ENCODE data around the gene PRDX5. TPM values are rescaled to one million over a fixed set of nuclear protein-coding genes. Genes with fewer than 3 reads are reported as not detected.

The PRDX5 gene
- total RNA-seq, 2 experiments from 2014 or later = 31.7 to 33.1 TPM

DNA sequence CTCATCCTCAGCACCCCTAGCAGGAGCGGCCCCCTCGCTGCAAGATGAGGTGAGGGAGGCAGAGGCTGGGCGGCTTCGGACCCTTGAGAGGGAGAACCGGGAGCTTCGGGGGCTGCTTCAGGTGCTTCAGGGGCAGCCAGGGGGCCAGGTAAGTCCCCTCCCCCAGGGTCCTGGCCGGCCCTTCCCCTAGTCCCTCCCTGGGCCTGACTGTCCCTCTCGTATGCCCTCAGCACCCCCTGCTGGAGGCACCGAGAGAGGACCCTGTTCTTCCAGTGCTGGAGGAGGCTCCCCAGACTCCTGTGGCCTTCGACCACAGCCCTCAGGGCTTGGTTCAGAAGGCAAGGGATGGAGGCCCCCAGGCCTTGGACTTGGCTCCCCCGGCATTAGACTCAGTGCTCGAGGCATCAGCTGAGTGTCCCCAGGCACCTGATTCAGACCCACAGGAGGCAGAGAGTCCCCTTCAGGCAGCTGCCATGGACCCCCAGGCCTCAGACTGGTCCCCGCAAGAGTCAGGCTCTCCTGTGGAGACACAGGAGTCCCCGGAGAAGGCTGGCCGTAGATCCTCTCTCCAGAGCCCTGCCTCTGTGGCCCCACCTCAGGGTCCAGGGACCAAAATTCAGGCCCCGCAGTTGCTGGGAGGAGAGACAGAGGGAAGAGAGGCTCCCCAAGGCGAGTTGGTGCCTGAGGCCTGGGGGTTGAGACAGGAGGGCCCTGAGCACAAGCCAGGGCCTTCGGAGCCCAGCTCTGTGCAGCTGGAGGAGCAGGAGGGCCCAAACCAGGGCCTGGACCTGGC is 26.0 kb downstream of the PRDX5 start:
- CTCF ChIA-PET = interaction anchor here (3.9 kb wide), 1 partner anchor 27 kb away, joined by 34 read pairs; the partner anchor contains the start of genes PRDX5 and TRMT112
- Histone ChIP-seq H3K4me1 (ENCODE audit: insufficient read depth, low read length) (peaks cover 52% of the 10 kb centered on the region), H3K4me3 (ENCODE audit: low read length) (no peak overlapping the region), H3K36me3 (ENCODE audit: insufficient read depth, low read length) (peaks cover 54% of the 10 kb centered on the region), H3K9me3 (ENCODE audit: control insufficient read depth in 1 of 2, insufficient read depth in 1 of 2, low read length in 2 of 2) (no peaks in the 10 kb centered on the region), H3K27me3 (ENCODE audit: control insufficient read depth in 1 of 2, insufficient read depth in 2 of 2, low read length in 2 of 2) (no peaks in the 10 kb centered on the region), H3K27ac (ENCODE audit: low read depth in 1 of 2, low read length in 2 of 2) (no peak overlapping the region)
- Mint-ChIP-seq H3K27ac (no peak overlapping the region), H3K27me3 (no peaks in the 10 kb centered on the region), H3K9me3 (no peaks in the 10 kb centered on the region), H3K4me3 (no peak overlapping the region), H3K4me1 (ENCODE audit: low read depth) (peaks cover 43% of the 10 kb centered on the region), H3K36me3 (ENCODE audit: low read depth) (peaks cover 38% of the 10 kb centered on the region)
- ATAC-seq (ENCODE audit: poor library complexity) (no peak), DNase-seq (peak in 2 of 14 experiments; percentile 28 to 50)
- intact Hi-C loops (cut with DNase I, micrococcal nuclease) = loop anchor here in 1 of 2 experiments (5.0 kb wide), 1 partner anchor 37 kb away; the partner anchor contains the start of gene ESRRA
- TF ChIP-seq, protein P1, sequence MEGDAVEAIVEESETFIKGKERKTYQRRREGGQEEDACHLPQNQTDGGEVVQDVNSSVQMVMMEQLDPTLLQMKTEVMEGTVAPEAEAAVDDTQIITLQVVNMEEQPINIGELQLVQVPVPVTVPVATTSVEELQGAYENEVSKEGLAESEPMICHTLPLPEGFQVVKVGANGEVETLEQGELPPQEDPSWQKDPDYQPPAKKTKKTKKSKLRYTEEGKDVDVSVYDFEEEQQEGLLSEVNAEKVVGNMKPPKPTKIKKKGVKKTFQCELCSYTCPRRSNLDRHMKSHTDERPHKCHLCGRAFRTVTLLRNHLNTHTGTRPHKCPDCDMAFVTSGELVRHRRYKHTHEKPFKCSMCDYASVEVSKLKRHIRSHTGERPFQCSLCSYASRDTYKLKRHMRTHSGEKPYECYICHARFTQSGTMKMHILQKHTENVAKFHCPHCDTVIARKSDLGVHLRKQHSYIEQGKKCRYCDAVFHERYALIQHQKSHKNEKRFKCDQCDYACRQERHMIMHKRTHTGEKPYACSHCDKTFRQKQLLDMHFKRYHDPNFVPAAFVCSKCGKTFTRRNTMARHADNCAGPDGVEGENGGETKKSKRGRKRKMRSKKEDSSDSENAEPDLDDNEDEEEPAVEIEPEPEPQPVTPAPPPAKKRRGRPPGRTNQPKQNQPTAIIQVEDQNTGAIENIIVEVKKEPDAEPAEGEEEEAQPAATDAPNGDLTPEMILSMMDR (IDR thresholded peaks at IDR 0.05) = no peak
- POLR2A ChIA-PET = no interaction called here

DNA sequence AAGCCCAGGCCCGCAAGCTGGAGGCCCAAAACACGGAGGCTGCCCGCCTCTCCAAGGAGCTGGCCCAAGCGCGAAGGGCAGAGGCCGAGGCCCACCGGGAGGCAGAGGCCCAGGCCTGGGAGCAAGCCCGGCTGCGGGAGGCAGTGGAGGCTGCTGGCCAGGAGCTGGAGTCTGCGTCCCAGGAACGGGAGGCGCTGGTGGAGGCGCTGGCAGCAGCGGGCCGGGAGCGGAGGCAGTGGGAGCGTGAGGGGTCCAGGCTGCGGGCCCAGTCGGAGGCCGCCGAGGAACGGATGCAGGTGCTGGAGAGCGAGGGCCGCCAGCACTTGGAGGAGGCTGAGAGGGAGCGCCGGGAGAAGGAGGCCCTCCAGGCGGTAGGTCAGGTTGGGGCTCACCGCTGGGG is 26.9 kb downstream of the PRDX5 start:
- intact Hi-C loops (cut with DNase I, micrococcal nuclease) = loop anchor here in 1 of 2 experiments (5.0 kb wide), 1 partner anchor 37 kb away; the partner anchor contains the start of gene ESRRA
- TF ChIP-seq, protein P1 (IDR thresholded peaks at IDR 0.05) = no peak

DNA sequence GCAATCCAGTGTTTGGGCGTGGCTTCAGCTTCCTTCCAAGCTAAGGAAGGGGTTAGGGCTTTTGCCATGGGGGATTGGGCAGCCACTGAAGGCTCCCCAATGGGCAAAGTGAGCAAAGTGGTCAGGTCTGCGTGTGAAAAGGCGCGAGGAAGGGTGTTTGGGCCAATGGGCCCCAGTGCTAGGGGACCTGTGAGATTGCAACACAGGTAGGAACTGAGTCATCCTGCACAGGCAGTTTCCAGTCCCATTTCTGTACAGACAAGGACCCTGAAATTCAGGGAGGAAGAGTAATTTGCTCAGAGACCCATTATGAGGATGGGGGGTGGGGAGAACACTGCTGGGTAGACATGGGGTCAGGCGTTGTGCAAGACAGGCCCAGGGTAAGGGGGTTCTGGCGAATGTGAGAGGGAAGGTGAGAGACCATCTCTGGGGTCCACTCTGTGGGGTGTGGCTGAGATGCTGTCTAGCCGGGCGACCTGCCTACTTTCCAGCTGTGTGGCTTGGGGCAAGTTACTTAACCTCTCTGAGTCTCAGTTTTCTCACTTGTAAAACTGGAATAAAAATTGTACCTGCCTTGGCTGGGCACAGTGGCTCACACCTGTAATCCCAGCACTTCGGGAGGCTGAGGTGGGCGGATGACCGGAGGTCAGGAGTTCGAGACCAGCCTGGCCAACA is 29.4 kb downstream of the PRDX5 start:
- peaks cover 19% of the 10 kb centered on the region for H3K4me1 ChIP-seq (ENCODE audit: insufficient read depth, low read length)
- peaks cover 9% of the 10 kb centered on the region for H3K4me1 Mint-ChIP-seq (ENCODE audit: low read depth)
- TF ChIP-seq, protein P1 (IDR thresholded peaks at IDR 0.05) = no peak
- ATAC-seq (ENCODE audit: poor library complexity) = no peak
- no peak overlapping the region for H3K4me3 ChIP-seq (ENCODE audit: low read length)
- H3K27me3 ChIP-seq (ENCODE audit: control insufficient read depth in 1 of 2, insufficient read depth in 2 of 2, low read length in 2 of 2) = no peaks in the 10 kb centered on the region
- intact Hi-C loops (cut with DNase I, micrococcal nuclease) = no loop called here
- no peaks in the 10 kb centered on the region for H3K9me3 ChIP-seq (ENCODE audit: control insufficient read depth in 1 of 2, insufficient read depth in 1 of 2, low read length in 2 of 2)
- ChIA-PET POLR2A (no interaction called here), CTCF (no interaction called here)
- H3K4me3 Mint-ChIP-seq = no peak overlapping the region
- no peaks in the 10 kb centered on the region for H3K27me3 Mint-ChIP-seq
- H3K27ac ChIP-seq (ENCODE audit: low read depth in 1 of 2, low read length in 2 of 2) = no peak overlapping the region
- H3K36me3 ChIP-seq (ENCODE audit: insufficient read depth, low read length) = peaks cover 55% of the 10 kb centered on the region
- DNase-seq = no peak
- peaks cover 25% of the 10 kb centered on the region for H3K36me3 Mint-ChIP-seq (ENCODE audit: low read depth)
- no peak overlapping the region for H3K27ac Mint-ChIP-seq
- no peaks in the 10 kb centered on the region for H3K9me3 Mint-ChIP-seq

More for the DNA sequence above, 26.9 kb downstream of the PRDX5 start:
- Mint-ChIP-seq H3K27me3 (no peaks in the 10 kb centered on the region), H3K9me3 (no peaks in the 10 kb centered on the region), H3K4me1 (ENCODE audit: low read depth) (peaks cover 34% of the 10 kb centered on the region), H3K36me3 (ENCODE audit: low read depth) (peaks cover 30% of the 10 kb centered on the region), H3K4me3 (no peak overlapping the region), H3K27ac (peak overlapping the region; percentile 16)
- Histone ChIP-seq H3K4me3 (ENCODE audit: low read length) (no peak overlapping the region), H3K4me1 (ENCODE audit: insufficient read depth, low read length) (peaks cover 44% of the 10 kb centered on the region), H3K27me3 (ENCODE audit: control insufficient read depth in 1 of 2, insufficient read depth in 2 of 2, low read length in 2 of 2) (no peaks in the 10 kb centered on the region), H3K9me3 (ENCODE audit: control insufficient read depth in 1 of 2, insufficient read depth in 1 of 2, low read length in 2 of 2) (no peaks in the 10 kb centered on the region), H3K36me3 (ENCODE audit: insufficient read depth, low read length) (peaks cover 57% of the 10 kb centered on the region), H3K27ac (ENCODE audit: low read depth in 1 of 2, low read length in 2 of 2) (no peak overlapping the region)
- ChIA-PET POLR2A (no interaction called here), CTCF (no interaction called here)
- no peak for DNase-seq
- ATAC-seq (ENCODE audit: poor library complexity) = no peak
